ENCODE measurements around the gene ADAMTS8.

GRCh38 chr11:130436171-130436570 is 7.8 kb upstream of the ADAMTS8 start:
- TF ChIP-seq FOXP2 (optimal IDR thresholded peaks at IDR 0.05; ENCODE audit: borderline replicate concordance, extremely low read depth, extremely low read length, insufficient read depth): no peak
- no peak for TF ChIP-seq SIN3A (IDR thresholded peaks at IDR 0.05; ENCODE audit: borderline replicate concordance, insufficient read depth, low read length)
- TF ChIP-seq REST (IDR thresholded peaks at IDR 0.05; ENCODE audit: insufficient read depth in 1 of 2, low read depth in 2 of 2, low read length in 2 of 2): no peak
- no peak for TF ChIP-seq TAF1 (IDR thresholded peaks at IDR 0.05; ENCODE audit: borderline replicate concordance, insufficient read depth, low read length)
- TF ChIP-seq POLR2AphosphoS5 (IDR thresholded peaks at IDR 0.05; ENCODE audit: low read depth, low read length): no peak

Measured in PFSK-1 (cell line).